HepG2 (cell line): Measurements from ENCODE around the gene LMX1B. TPM values are rescaled to one million over a fixed set of nuclear protein-coding genes. Genes with fewer than 3 reads are reported as not detected.

ENCODE experiments used
- ATAC-seq: fragments of 200-7000 bp; cut with Tn5 transposase; 3 replicates; pipeline ENCODE4 v1.9.1; 2020; ENCODE audit warnings: mild to moderate bottlenecking, moderate library complexity
- BruUV-seq: library from RNA; stranded (reverse); fragments of 400-500 nt; replicated peaks from 2 replicates; lab custom pipeline; 2021; lab: Mats Ljungman, UMichigan
- CTCF ChIA-PET: fragments of 300-600 bp; formaldehyde crosslinking; extraction: SDS; loops from one replicate; lab custom pipeline; 2021; ENCODE audit warnings: low total read pairs, inconsistent platforms, low intra/inter-chr PET ratio; lab: Yijun Ruan, JAX
- POLR2A ChIA-PET: fragments of 350-600 bp; sonication (Branson Sonifier 250); formaldehyde crosslinking; loops from one replicate; lab custom pipeline; 2020; ENCODE audit warnings: antibody characterized with exemption, inconsistent platforms; lab: Yijun Ruan, JAX
- DNase-seq: peaks from one replicate; pipeline ENCODE4 v3.0.0-alpha.2; 2015; ENCODE audit warnings: low spot score
- FAIRE-seq: peaks from 3 replicates; lab custom pipeline; 2011; peaks lifted over from hg19 to GRCh38; lab: Jason Lieb, UNC
- H2AFZ ChIP-seq: one replicate; pipeline ENCODE4 v1.6.1; 2011; ENCODE audit warnings: low read length, inconsistent platforms
- H3K27ac ChIP-seq: fragments of 300-600 bp; 3 replicates; pipeline ENCODE4 v1.8.0; 2011; ENCODE audit warnings: mixed run types, mild to moderate bottlenecking, mixed read lengths, low read length, inconsistent platforms; ENCODE audit not compliant: insufficient read depth; ENCODE audit errors: extremely low read length
- H3K27me3 ChIP-seq, 2 experiments: fragments of 200-600 bp in 1 of 2; 2 replicates in 1 of 2; 3 replicates in 1 of 2; pipeline versions ENCODE4 v1.6.0 to v1.8.0; 2011; ENCODE audit warnings: low read length in 2 of 2, mild to moderate bottlenecking in 2 of 2, moderate library complexity in 2 of 2, inconsistent platforms in 1 of 2; ENCODE audit not compliant: insufficient read depth in 2 of 2, control insufficient read depth in 1 of 2
- H3K36me3 ChIP-seq, 2 experiments: fragments of 200-600 bp in 1 of 2; replicated peaks in 1 of 2; 2 replicates in 1 of 2; 3 replicates in 1 of 2; pipeline versions ENCODE4 v1.5.1 to v1.8.0; 2011; ENCODE audit warnings: low read length in 2 of 2, inconsistent platforms in 1 of 2; ENCODE audit not compliant: insufficient read depth in 2 of 2, control insufficient read depth in 1 of 2
- H3K4me1 ChIP-seq: 2 replicates; pipeline ENCODE4 v1.5.1; 2012; ENCODE audit warnings: low read length, inconsistent platforms; ENCODE audit not compliant: insufficient read depth
- H3K4me2 ChIP-seq: 2 replicates; pipeline ENCODE4 v1.6.0; 2011; ENCODE audit warnings: low read depth, low read length, inconsistent platforms
- H3K4me3 ChIP-seq, 3 experiments: fragments of 200-600 bp in 1 of 3; sonication (generic), shearing (Covaris generic) in 1 of 3; replicated peaks in 1 of 3; 2 replicates each; pipeline ENCODE4 v1.5.1; 2011 to 2016; ENCODE audit warnings: low read length in 3 of 3, inconsistent platforms in 2 of 3, low read depth in 2 of 3, mild to moderate bottlenecking in 2 of 3, control low read depth in 1 of 3, mixed read lengths in 1 of 3; ENCODE audit not compliant: insufficient read depth in 1 of 3
- H3K79me2 ChIP-seq: one replicate; pipeline ENCODE4 v1.6.1; 2011; ENCODE audit warnings: low read length, inconsistent platforms; ENCODE audit not compliant: insufficient read depth
- H3K9ac ChIP-seq: 2 replicates; pipeline ENCODE4 v1.6.0; 2011; ENCODE audit warnings: mild to moderate bottlenecking, low read depth, low read length, inconsistent platforms; ENCODE audit not compliant: insufficient read depth
- H3K9me3 ChIP-seq: 2 replicates; pipeline ENCODE4 v1.5.1; 2012; ENCODE audit warnings: mild to moderate bottlenecking, low read length
- H4K20me1 ChIP-seq: 2 replicates; pipeline ENCODE4 v1.6.0; 2011; ENCODE audit warnings: inconsistent platforms, mild to moderate bottlenecking, low read length, moderate library complexity; ENCODE audit not compliant: insufficient read depth
- CHD2 ChIP-seq: IDR thresholded peaks from 2 replicates; pipeline ENCODE4 v1.6.1; 2011; ENCODE audit warnings: low read depth, low read length, improper control_type of control experiment
- KLF15 ChIP-seq: sonication (generic); formaldehyde crosslinking; IDR thresholded peaks from 2 replicates; pipeline ENCODE4 v1.8.1; 2023; ENCODE audit warnings: borderline replicate concordance, mild to moderate bottlenecking, inconsistent platforms, missing genetic modification reagents, mixed read lengths
- MEIS1 ChIP-seq: sonication (generic); formaldehyde crosslinking; IDR thresholded peaks from 2 replicates; pipeline ENCODE4 v1.9.0; 2021; ENCODE audit warnings: mild to moderate bottlenecking, missing genetic modification reagents, moderate library complexity, borderline replicate concordance
- SALL1 ChIP-seq: sonication (generic); formaldehyde crosslinking; IDR thresholded peaks from 2 replicates; pipeline ENCODE4 v1.8.0; 2022; ENCODE audit warnings: mild to moderate bottlenecking, missing genetic modification reagents
- ZBTB40 ChIP-seq, 2 experiments: fragments of 450-650 bp in 1 of 2; sonication (generic) in 1 of 2; formaldehyde crosslinking in 1 of 2; IDR thresholded peaks; 2 replicates each; pipeline versions ENCODE4 v1.6.1 to v1.8.0; 2016 to 2022; ENCODE audit warnings: antibody characterized with exemption in 1 of 2, mild to moderate bottlenecking in 1 of 2, missing genetic modification reagents in 1 of 2
- ZNF282 ChIP-seq: fragments of 450-650 bp; IDR thresholded peaks from 2 replicates; pipeline ENCODE4 v1.6.1; 2018; ENCODE audit not compliant: partially characterized antibody
- ZNF609 ChIP-seq: sonication (generic); formaldehyde crosslinking; IDR thresholded peaks from 2 replicates; pipeline ENCODE4 v1.4.0; 2020; ENCODE audit warnings: mild to moderate bottlenecking, missing genetic modification reagents, borderline replicate concordance
- ZNF772 ChIP-seq: sonication (generic); formaldehyde crosslinking; IDR thresholded peaks from 2 replicates; pipeline ENCODE4 v1.5.0; 2020; ENCODE audit warnings: mild to moderate bottlenecking, missing genetic modification reagents
- WGBS: methylation state at CpG from one replicate; pipeline ENCODE4 v1.1.6; 2017; ENCODE audit warnings: low lambda C conversion rate; 5-methylcytosine and 5-hydroxymethylcytosine counted together
- in situ Hi-C: cut with HindIII; loops from 2 replicates; pipeline ENCODE4 v1.10.0; 2017; ENCODE audit warnings: low pct_unique_long_range_greater_than_20kb; ENCODE audit not compliant: extremely low pct_ligation_motif_present
- intact Hi-C: fragments of 100-400 bp; cut with micrococcal nuclease; formaldehyde crosslinking; loops from one replicate; pipeline ENCODE4 v1.10.0; 2022; ENCODE audit not compliant: unreplicated experiment
- polyA plus RNA-seq, 8 experiments: library from polyadenylated mRNA; depleted of rRNA in 3 of 8; stranded (reverse) in 7 of 8; unstranded in 1 of 8; fragments of >200 nt; fragmentation: Illumina TruSeq in 4 of 8; extraction: Trizol in 4 of 8; gene quantifications; 2 replicates each; pipeline versions ENCODE4 v1.2.1 to v1.2.3, GENCODE V29; 2011 to 2016; ENCODE audit warnings: low read depth in 4 of 8, missing spikeins in 1 of 8, mixed read lengths in 1 of 8; ENCODE audit not compliant: insufficient read depth in 1 of 8
- total RNA-seq, 5 experiments: library from RNA; depleted of rRNA; stranded (reverse); fragments of >200 nt; fragmentation: Illumina TruSeq; extraction: Trizol; gene quantifications; 2 replicates each; pipeline ENCODE4 v1.2.3, GENCODE V29; 2016; ENCODE audit warnings: low read depth in 1 of 5

The LMX1B gene
- total and polyA plus RNA-seq, 2 of the 13 experiments (the other 11 are each of a cell fraction or from before 2014, with no cell fraction given): not detected

GRCh38 chr9:126595982-126596381 is 17.7 kb upstream of the LMX1B start:
- TF ChIP-seq ZBTB40 (IDR thresholded peaks at IDR 0.05) (no peak), ZBTB40 (CRISPR knock-in tag; IDR thresholded peaks at IDR 0.05) (no peak), ZNF609 (no peak), ZNF772 (CRISPR knock-in tag) (no peak), KLF15 (no peak), MEIS1 (CRISPR knock-in tag) (no peak), ZNF282 (no peak), CHD2 (no peak), SALL1 (no peak)
- TF ChIP-seq, all 625 proteins: peak for 0
- Histone ChIP-seq H3K4me3 (no peak overlapping the region), H4K20me1 (no peaks in the 10 kb centered on the region), H3K9me3 (no peaks in the 10 kb centered on the region), H3K4me1 (no peaks in the 10 kb centered on the region), H3K9ac (no peak overlapping the region), H3K27me3 (no peaks in the 10 kb centered on the region; a peak in 1 of 5 replicates), H2AFZ (no peak overlapping the region), H3K4me2 (no peak overlapping the region), H3K27ac (no peak overlapping the region), H3K36me3 (no peaks in the 10 kb centered on the region), H3K79me2 (no peaks in the 10 kb centered on the region)
- intact Hi-C loops (no loop called here), in situ Hi-C loops (no loop called here)
- DNase-seq: no peak
- no peak for FAIRE-seq
- WGBS: 47% methylated on average over 2 of the region's 2 CpGs
- no peak for ATAC-seq
- ChIA-PET CTCF (no interaction called here), POLR2A (no interaction called here)
- BruUV-seq: no TSS peak
